H1 (cell line): ENCODE measurements around the gene WDR75. TPM values are rescaled to one million over a fixed set of nuclear protein-coding genes. Genes with fewer than 3 reads are reported as not detected.

ENCODE experiments used
- CTCF ChIA-PET: fragments of 300-600 bp; sonication (Branson Sonifier 250); formaldehyde crosslinking; loops from one replicate; lab custom pipeline; 2021; ENCODE audit not compliant: partially characterized antibody; lab: Charles Lee
- POLR2A ChIA-PET: fragments of 300-600 bp; sonication (Branson Sonifier 250); formaldehyde crosslinking; loops from one replicate; lab custom pipeline; 2021; ENCODE audit warnings: inconsistent platforms; ENCODE audit not compliant: partially characterized antibody; lab: Charles Lee
- DNase-seq, 2 experiments: peaks; one replicate each; pipeline versions ENCODE4 v3.0.0 to v3.0.0-alpha.2; 2010 to 2022; ENCODE audit warnings: low spot score in 2 of 2, low read depth in 1 of 2, mixed read lengths in 1 of 2
- FAIRE-seq: peaks from 2 replicates; lab custom pipeline; 2011; peaks lifted over from hg19 to GRCh38; lab: Jason Lieb, UNC
- H2AFZ ChIP-seq: 2 replicates; pipeline ENCODE4 v1.8.1; 2012; ENCODE audit warnings: low read length, inconsistent platforms
- H2AK5ac ChIP-seq: 2 replicates; pipeline ENCODE4 v1.6.1; 2013; ENCODE audit warnings: low read depth, low read length
- H2BK120ac ChIP-seq: replicated peaks from 2 replicates; pipeline ENCODE3; 2013; ENCODE audit warnings: low read depth, low read length, inconsistent platforms
- H2BK12ac ChIP-seq: 2 replicates; pipeline ENCODE4 v1.6.1; 2013; ENCODE audit warnings: low read depth, low read length
- H2BK15ac ChIP-seq: 2 replicates; pipeline ENCODE4 v1.6.1; 2013; ENCODE audit warnings: low read length
- H2BK20ac ChIP-seq: 2 replicates; pipeline ENCODE4 v1.6.1; 2013; ENCODE audit warnings: low read length
- H2BK5ac ChIP-seq: 2 replicates; pipeline ENCODE4 v1.6.1; 2013; ENCODE audit warnings: low read depth, low read length
- H3K14ac ChIP-seq: 2 replicates; pipeline ENCODE4 v1.6.1; 2013; ENCODE audit warnings: inconsistent platforms; ENCODE audit not compliant: insufficient read length
- H3K18ac ChIP-seq: 2 replicates; pipeline ENCODE4 v1.6.1; 2013; ENCODE audit warnings: low read length; ENCODE audit errors: extremely low read depth
- H3K23ac ChIP-seq: 2 replicates; pipeline ENCODE4 v1.6.1; 2013; ENCODE audit warnings: inconsistent platforms; ENCODE audit not compliant: insufficient read length
- H3K23me2 ChIP-seq: 2 replicates; pipeline ENCODE4 v1.6.1; 2013; ENCODE audit warnings: low read depth, low read length
- H3K27ac ChIP-seq: 2 replicates; pipeline ENCODE4 v1.6.1; 2011; ENCODE audit warnings: low read depth, low read length, inconsistent platforms
- H3K27me3 ChIP-seq, 4 experiments: replicated peaks in 1 of 4; 1 replicate in 1 of 4; 2 replicates in 3 of 4; pipeline versions ENCODE4 v1.6.1 to v1.8.1; 2011 to 2013; ENCODE audit warnings: low read length in 3 of 4, mild to moderate bottlenecking in 3 of 4, inconsistent platforms in 2 of 4, mixed read lengths in 2 of 4, moderate library complexity in 1 of 4; ENCODE audit not compliant: control insufficient read depth in 3 of 4, insufficient read depth in 3 of 4; ENCODE audit errors: extremely low read depth in 1 of 4
- H3K36me3 ChIP-seq, 4 experiments: 2 replicates each; pipeline versions ENCODE4 v1.6.1 to v1.8.1; 2011 to 2013; ENCODE audit warnings: mild to moderate bottlenecking in 4 of 4, low read length in 3 of 4, moderate library complexity in 2 of 4, control low read depth in 1 of 4, inconsistent platforms in 1 of 4; ENCODE audit not compliant: insufficient read depth in 4 of 4, control insufficient read depth in 2 of 4
- H3K4ac ChIP-seq: replicated peaks from 2 replicates; pipeline ENCODE3; 2013; ENCODE audit warnings: low read length, low read depth, mixed read lengths, inconsistent platforms; ENCODE audit not compliant: insufficient read length
- H3K4me1 ChIP-seq, 4 experiments: replicated peaks in 1 of 4; 1 replicate in 1 of 4; 2 replicates in 3 of 4; pipeline versions ENCODE4 v1.6.1 to v1.8.1; 2011 to 2013; ENCODE audit warnings: low read length in 3 of 4, inconsistent platforms in 2 of 4, mixed read lengths in 1 of 4; ENCODE audit not compliant: insufficient read depth in 4 of 4, control insufficient read depth in 3 of 4
- H3K4me2 ChIP-seq, 2 experiments: 2 replicates each; pipeline versions ENCODE4 v1.6.1 to v1.8.1; 2011 to 2013; ENCODE audit warnings: low read depth in 2 of 2, low read length in 2 of 2, control low read depth in 1 of 2, inconsistent platforms in 1 of 2, mild to moderate bottlenecking in 1 of 2; ENCODE audit not compliant: insufficient read depth in 1 of 2
- H3K4me3 ChIP-seq, 4 experiments: fragments of 200-600, 300-600 bp in 1 of 4; sonication (generic), shearing (Covaris generic), sonication (Bioruptor Twin) in 1 of 4; 2 replicates each; pipeline versions ENCODE4 v1.5.1 to v1.8.1; 2011 to 2016; ENCODE audit warnings: low read length in 4 of 4, low read depth in 3 of 4, control low read depth in 2 of 4, inconsistent platforms in 2 of 4, mild to moderate bottlenecking in 2 of 4, mixed read lengths in 1 of 4, moderate library complexity in 1 of 4; ENCODE audit not compliant: insufficient read depth in 2 of 4; ENCODE audit errors: extremely low read depth in 1 of 4
- H3K56ac ChIP-seq: replicated peaks from 2 replicates; pipeline ENCODE3; 2013; ENCODE audit warnings: low read depth, mild to moderate bottlenecking, mixed read lengths, low read length, inconsistent platforms; ENCODE audit not compliant: insufficient read length
- H3K79me1 ChIP-seq: 2 replicates; pipeline ENCODE4 v1.6.1; 2013; ENCODE audit warnings: low read depth, low read length, control low read depth
- H3K79me2 ChIP-seq, 2 experiments: 2 replicates each; pipeline versions ENCODE4 v1.6.1 to v1.8.1; 2012 to 2013; ENCODE audit warnings: low read length in 2 of 2, mild to moderate bottlenecking in 2 of 2, inconsistent platforms in 1 of 2; ENCODE audit not compliant: insufficient read depth in 2 of 2, control insufficient read depth in 1 of 2
- H3K9ac ChIP-seq, 4 experiments: replicated peaks in 1 of 4; 1 replicate in 1 of 4; 2 replicates in 3 of 4; pipeline versions ENCODE4 v1.6.1 to v1.8.1; 2011 to 2013; ENCODE audit warnings: low read depth in 3 of 4, low read length in 3 of 4, control low read depth in 2 of 4, mild to moderate bottlenecking in 2 of 4, moderate library complexity in 2 of 4, inconsistent platforms in 1 of 4; ENCODE audit errors: extremely low read depth in 1 of 4
- H3K9me3 ChIP-seq, 2 experiments: 2 replicates each; pipeline versions ENCODE4 v1.6.1 to v1.8.1; 2012 to 2013; ENCODE audit warnings: mild to moderate bottlenecking in 2 of 2, moderate library complexity in 2 of 2, control low read depth in 1 of 2, inconsistent platforms in 1 of 2, low read depth in 1 of 2, low read length in 1 of 2, mixed read lengths in 1 of 2; ENCODE audit not compliant: insufficient read depth in 2 of 2
- H4K20me1 ChIP-seq, 2 experiments: replicated peaks in 1 of 2; 2 replicates each; pipeline versions ENCODE3 to v1.8.1; 2011 to 2013; ENCODE audit warnings: inconsistent platforms in 2 of 2, low read length in 2 of 2, mild to moderate bottlenecking in 1 of 2; ENCODE audit not compliant: insufficient read depth in 2 of 2, control insufficient read depth in 1 of 2
- H4K5ac ChIP-seq: 2 replicates; pipeline ENCODE4 v1.6.1; 2013; ENCODE audit warnings: low read length, low read depth, mixed read lengths, inconsistent platforms; ENCODE audit not compliant: insufficient read length
- H4K8ac ChIP-seq: 2 replicates; pipeline ENCODE4 v1.8.0; 2013; ENCODE audit warnings: mild to moderate bottlenecking, moderate library complexity, low read length, inconsistent platforms; ENCODE audit not compliant: insufficient read depth; ENCODE audit errors: extremely low read depth
- H4K91ac ChIP-seq: replicated peaks from 2 replicates; pipeline ENCODE3; 2013; ENCODE audit warnings: low read length, mixed read lengths, inconsistent platforms; ENCODE audit not compliant: insufficient read length
- BRCA1 ChIP-seq: IDR thresholded peaks from 2 replicates; pipeline ENCODE4 v1.6.1; 2012; ENCODE audit warnings: low read depth, low read length, improper control_type of control experiment
- CREB1 ChIP-seq: IDR thresholded peaks from 2 replicates; pipeline ENCODE4 v1.6.1; 2012; ENCODE audit warnings: inconsistent platforms
- EZH2 ChIP-seq: fragments of 200-600 bp; sonication (generic); IDR thresholded peaks from 2 replicates; pipeline ENCODE4 v1.7.1; 2012; ENCODE audit warnings: low read depth, mild to moderate bottlenecking, moderate library complexity, low read length, inconsistent platforms; ENCODE audit not compliant: severe bottlenecking
- GTF2F1 ChIP-seq: IDR thresholded peaks from 2 replicates; pipeline ENCODE4 v1.6.1; 2012; ENCODE audit warnings: low read depth, low read length, improper control_type of control experiment, borderline replicate concordance
- KDM4A ChIP-seq: IDR thresholded peaks from one replicate; pipeline ENCODE4 v1.7.1; 2012; ENCODE audit warnings: low read depth, mild to moderate bottlenecking, moderate library complexity, low read length, inconsistent platforms; ENCODE audit not compliant: severe bottlenecking
- MAFK ChIP-seq: IDR thresholded peaks from 2 replicates; pipeline ENCODE4 v1.6.1; 2012; ENCODE audit warnings: low read depth, mild to moderate bottlenecking, improper control_type of control experiment, low read length
- NRF1 ChIP-seq: IDR thresholded peaks from 2 replicates; pipeline ENCODE4 v1.6.1; 2011; ENCODE audit warnings: mild to moderate bottlenecking, low read depth, low read length, improper control_type of control experiment
- PHF8 ChIP-seq: fragments of 200-600 bp; sonication (generic); conservative IDR thresholded peaks from 2 replicates; pipeline ENCODE4 v1.7.1; 2012; ENCODE audit warnings: low read depth, mild to moderate bottlenecking, inconsistent platforms, low read length, moderate library complexity
- SP4 ChIP-seq: IDR thresholded peaks from 2 replicates; pipeline ENCODE4 v1.6.1; 2012; ENCODE audit warnings: low read length, inconsistent platforms
- SRF ChIP-seq: IDR thresholded peaks from 2 replicates; pipeline ENCODE4 v1.6.1; 2011; ENCODE audit warnings: mild to moderate bottlenecking, low read depth, low read length, moderate library complexity
- TBP ChIP-seq: IDR thresholded peaks from 2 replicates; pipeline ENCODE4 v1.6.1; 2011; ENCODE audit warnings: low read depth, low read length, improper control_type of control experiment
- TCF12 ChIP-seq: IDR thresholded peaks from 2 replicates; pipeline ENCODE4 v1.6.1; 2011; ENCODE audit warnings: low read depth, mild to moderate bottlenecking, low read length
- ZNF274 ChIP-seq: IDR thresholded peaks from 2 replicates; pipeline ENCODE4 v1.7.0; 2012; ENCODE audit warnings: low read length, borderline replicate concordance; ENCODE audit errors: extremely low read depth
- whole genome bisulfite sequencing, 2 experiments: shearing (Covaris generic) in 1 of 2; methylation state at CpG; one replicate each; pipeline versions ENCODE4 v1.1.6 to v1.1.7; 2013 to 2015; ENCODE audit warnings: low lambda C conversion rate in 2 of 2, mixed read lengths in 2 of 2, inconsistent platforms in 1 of 2, low coverage in 1 of 2, missing lambda C conversion rate in 1 of 2; ENCODE audit not compliant: insufficient replicate concordance in 2 of 2, insufficient coverage in 1 of 2, insufficient read length in 1 of 2; ENCODE audit errors: extremely low coverage in 1 of 2, missing lambda C conversion rate in 1 of 2; 5-methylcytosine and 5-hydroxymethylcytosine counted together
- polyA plus RNA-seq, 7 experiments: library from polyadenylated mRNA; depleted of rRNA in 3 of 7; stranded (reverse) in 5 of 7; unstranded in 2 of 7; fragments of >200 nt in 5 of 7; fragments of 200-250 nt in 2 of 7; gene quantifications; 1 replicate in 5 of 7; 2 replicates in 1 of 7; 4 replicates in 1 of 7; pipeline versions ENCODE4 v1.2.1 to v1.2.3, GENCODE V29; 2011 to 2013; ENCODE audit warnings: missing spikeins in 2 of 7, mixed read lengths in 2 of 7
- total RNA-seq: library from RNA; stranded (reverse); fragmentation: NEBNext Ultra II Directional; extraction: Animal tissue kit (Norgen Biotek cat#: 25700); gene quantifications from 2 replicates; pipeline ENCODE4 v1.2.1, GENCODE V29; 2021
- TF ChIP-seq, protein P1 (sequence below): IDR thresholded peaks from 2 replicates; pipeline ENCODE4 v1.6.1; 2011; ENCODE audit warnings: low read depth, mild to moderate bottlenecking, low read length; ENCODE audit not compliant: insufficient read depth

The WDR75 gene
- total and polyA plus RNA-seq, 2 of the 8 experiments (the other 6 are each of a cell fraction or from before 2014, with no cell fraction given): 26.9 to 77.1 TPM

DNA sequence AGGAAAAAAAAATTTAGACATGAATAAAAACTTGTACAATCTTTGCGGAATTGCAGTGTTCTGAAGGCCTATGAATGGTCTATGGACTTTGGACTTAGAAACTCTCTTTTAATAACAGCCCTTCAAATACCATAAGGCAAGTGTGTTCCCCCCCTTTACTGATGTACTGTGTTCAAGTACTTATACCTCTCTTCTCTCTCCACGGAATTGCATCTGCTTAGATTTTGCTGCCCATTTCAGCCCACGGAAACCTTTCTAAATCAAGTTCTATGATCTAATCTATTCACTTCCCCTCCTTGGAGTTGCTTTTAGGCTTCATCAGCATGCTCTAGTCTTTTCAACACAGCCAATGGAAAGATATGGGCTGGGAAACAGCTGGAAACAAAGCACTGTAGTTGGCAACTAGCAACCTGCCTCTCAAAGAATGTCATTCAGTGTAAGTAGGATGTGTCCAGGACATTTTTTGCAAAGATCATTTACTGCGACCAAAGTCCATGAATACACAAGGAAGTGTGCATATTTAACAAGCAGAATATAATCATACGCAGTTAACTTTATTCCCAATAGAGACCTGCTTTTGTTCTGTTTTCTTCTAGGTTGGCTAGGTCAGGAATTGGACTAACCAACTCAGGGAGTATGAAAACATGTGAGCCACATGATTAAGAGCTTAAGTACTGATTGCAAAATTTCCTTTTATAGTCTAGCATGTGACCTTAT lies 81.3 kb downstream of the WDR75 start:
- Histone ChIP-seq H3K18ac (no peak overlapping the region), H3K4me1 (no peaks in the 10 kb centered on the region), H3K36me3 (no peaks in the 10 kb centered on the region), H4K5ac (no peak overlapping the region), H4K8ac (no peak overlapping the region), H2BK15ac (no peak overlapping the region), H3K9me3 (no peaks in the 10 kb centered on the region), H3K4ac (no peak overlapping the region), H2AK5ac (no peak overlapping the region), H2BK120ac (no peak overlapping the region), H3K27ac (no peak overlapping the region), H2AFZ (no peak overlapping the region), H3K23me2 (no peaks in the 10 kb centered on the region), H3K4me3 (no peak overlapping the region), H4K20me1 (no peaks in the 10 kb centered on the region), H3K23ac (no peak overlapping the region), H2BK20ac (no peak overlapping the region), H3K79me2 (no peaks in the 10 kb centered on the region), H2BK5ac (no peak overlapping the region), H3K9ac (no peak overlapping the region), H3K27me3 (no peaks in the 10 kb centered on the region), H3K79me1 (no peaks in the 10 kb centered on the region), H3K4me2 (no peak overlapping the region), H3K56ac (no peak overlapping the region), H3K14ac (no peak overlapping the region), H4K91ac (no peak overlapping the region), H2BK12ac (no peak overlapping the region)
- CTCF ChIA-PET: no interaction called here
- WGBS, 2 experiments: 90% methylated on average over 5 of the region's 5 CpGs; no CpG with 5 or more reads in 1 of the 2 experiments
- DNase-seq: no peak
- POLR2A ChIA-PET: no interaction called here
- FAIRE-seq: no peak
- no peak for TF ChIP-seq EZH2
- no peak for TF ChIP-seq GTF2F1
- TF ChIP-seq NRF1: no peak
- no peak for TF ChIP-seq SRF
- TF ChIP-seq SP4: no peak
- no peak for TF ChIP-seq BRCA1
- no peak for TF ChIP-seq TCF12
- TF ChIP-seq KDM4A: no peak
- no peak for TF ChIP-seq PHF8
- TF ChIP-seq MAFK: no peak
- no peak for TF ChIP-seq ZNF274
- TF ChIP-seq CREB1: no peak
- TF ChIP-seq TBP: no peak
- TF ChIP-seq, protein P1, sequence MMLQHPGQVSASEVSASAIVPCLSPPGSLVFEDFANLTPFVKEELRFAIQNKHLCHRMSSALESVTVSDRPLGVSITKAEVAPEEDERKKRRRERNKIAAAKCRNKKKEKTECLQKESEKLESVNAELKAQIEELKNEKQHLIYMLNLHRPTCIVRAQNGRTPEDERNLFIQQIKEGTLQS: no peak
